Upper lobe of left lung (tissue), 6 donors: Measurements from ENCODE around the gene GMCL2. TPM values are rescaled to one million over a fixed set of nuclear protein-coding genes. Genes with fewer than 3 reads are reported as not detected.

Experiments used
- ATAC-seq, 2 donors: fragments of 200-7000 bp; cut with Tn5 transposase; one replicate each; pipeline ENCODE4 v1.9.1; 2022; ENCODE audit warnings: mild to moderate bottlenecking in 2 of 2, moderate library complexity in 2 of 2; ENCODE audit not compliant: low FRiP score in 2 of 2
- DNase-seq, 2 donors: peaks; one replicate each; pipeline ENCODE4 v3.0.0-alpha.2; 2019 to 2020
- H3K27ac ChIP-seq, 4 donors: fragments of 200-600 bp; sonication (generic); one replicate each; pipeline ENCODE4 v1.5.1; 2016 to 2019
- H3K27me3 ChIP-seq, 4 donors: fragments of 200-600 bp; sonication (generic); one replicate each; pipeline ENCODE4 v1.5.1; 2017 to 2019
- H3K36me3 ChIP-seq, 4 donors: fragments of 200-600 bp; sonication (generic); one replicate each; pipeline ENCODE4 v1.5.1; 2016 to 2019
- H3K4me1 ChIP-seq, 4 donors: fragments of 200-600 bp; sonication (generic); one replicate each; pipeline ENCODE4 v1.5.1; 2018 to 2019
- H3K4me3 ChIP-seq, 4 donors: fragments of 200-600 bp; sonication (generic); one replicate each; pipeline ENCODE4 v1.5.1; 2017 to 2019; ENCODE audit warnings: mild to moderate bottlenecking in 2 of 4, moderate library complexity in 1 of 4
- H3K9me3 ChIP-seq, 4 donors: fragments of 200-600 bp; sonication (generic); one replicate each; pipeline ENCODE4 v1.5.1; 2018 to 2019
- CTCF ChIP-seq, 6 experiments: fragments of 450-650 bp in 4 of 6; fragments of 200-600 bp in 2 of 6; sonication (generic) in 2 of 6; IDR thresholded peaks; one replicate each; pipeline ENCODE4 v1.5.1; 2016 to 2019; ENCODE audit warnings: antibody characterized with exemption in 6 of 6
- EP300 ChIP-seq, 4 donors: sonication (generic); formaldehyde crosslinking; IDR thresholded peaks; one replicate each; pipeline ENCODE4 v1.5.1; 2017; ENCODE audit warnings: antibody characterized with exemption in 4 of 4, control low read depth in 2 of 4
- POLR2A ChIP-seq, 4 donors: fragments of 450-650 bp; IDR thresholded peaks; one replicate each; pipeline ENCODE4 v1.5.1; 2016 to 2017; ENCODE audit warnings: antibody characterized with exemption in 4 of 4, mild to moderate bottlenecking in 2 of 4
- POLR2AphosphoS5 ChIP-seq, 2 donors: sonication (generic); formaldehyde crosslinking; IDR thresholded peaks; one replicate each; pipeline ENCODE4 v1.5.1; 2017; ENCODE audit warnings: antibody characterized with exemption in 2 of 2
- WGBS, 2 donors: methylation state at CpG; one replicate each; pipeline ENCODE4 v1.1.5; 2017 to 2018; 5-methylcytosine and 5-hydroxymethylcytosine counted together
- total RNA-seq, 6 donors: library from RNA; depleted of rRNA in 4 of 6; stranded (reverse); fragments of >200 nt in 4 of 6; gene quantifications; one replicate each; pipeline versions ENCODE4 v1.1.0 to v1.2.1, GENCODE V29; 2016 to 2021
- donor health status: DM: no; HTN: no; CAD: no; lungs with moderate emphysema.
- donor health status: DM: no; HTN: yes; CAD: no; lungs with severe emphysema.

The GMCL2 gene
- total RNA-seq, 6 donors from 2014 or later: not detected

GRCh38 chr5:178234750-178235587 is 47.8 kb upstream of the GMCL2 start:
- Histone ChIP-seq H3K9me3 (no peaks in the 10 kb centered on the region), H3K36me3 (peaks cover 0 to 10% (median 5%) of the 10 kb centered on the region in 4 donors), H3K4me3 (no peak overlapping the region), H3K27ac (peak overlapping the region in 2 of 4 donors; percentile 48 to 54), H3K27me3 (no peaks in the 10 kb centered on the region), H3K4me1 (peaks cover 50 to 86% (median 67%) of the 10 kb centered on the region in 4 donors)
- ATAC-seq (no peak), DNase-seq (peak in 1 of 2 donors; percentile 74)
- WGBS, 2 donors: 27 to 54% methylated on average over 6 to 12 of the region's 12 CpGs
- TF ChIP-seq POLR2A (IDR thresholded peaks at IDR 0.05): no peak
- TF ChIP-seq EP300 (IDR thresholded peaks at IDR 0.05): no peak
- TF ChIP-seq CTCF (IDR thresholded peaks at IDR 0.05): peak; percentile 37 to 69 (median 58)
- TF ChIP-seq POLR2AphosphoS5 (IDR thresholded peaks at IDR 0.05): no peak

GRCh38 chr5:178234121-178234749 is 47.1 kb upstream of the GMCL2 start:
- no peak for ATAC-seq
- H3K27me3 ChIP-seq: no peaks in the 10 kb centered on the region
- peaks cover 0 to 17% (median 11%) of the 10 kb centered on the region in 4 donors for H3K36me3 ChIP-seq
- H3K27ac ChIP-seq: no peak overlapping the region
- TF ChIP-seq CTCF (IDR thresholded peaks at IDR 0.05): no peak
- no peak for TF ChIP-seq POLR2A (IDR thresholded peaks at IDR 0.05)
- no peak for TF ChIP-seq POLR2AphosphoS5 (IDR thresholded peaks at IDR 0.05)
- TF ChIP-seq EP300 (IDR thresholded peaks at IDR 0.05): no peak
- no peak for DNase-seq
- WGBS, 2 donors: 80 to 81% methylated on average over 6 to 7 of the region's 7 CpGs
- no peaks in the 10 kb centered on the region for H3K9me3 ChIP-seq
- no peak overlapping the region for H3K4me3 ChIP-seq
- H3K4me1 ChIP-seq: peaks cover 48 to 88% (median 66%) of the 10 kb centered on the region in 4 donors

DNA sequence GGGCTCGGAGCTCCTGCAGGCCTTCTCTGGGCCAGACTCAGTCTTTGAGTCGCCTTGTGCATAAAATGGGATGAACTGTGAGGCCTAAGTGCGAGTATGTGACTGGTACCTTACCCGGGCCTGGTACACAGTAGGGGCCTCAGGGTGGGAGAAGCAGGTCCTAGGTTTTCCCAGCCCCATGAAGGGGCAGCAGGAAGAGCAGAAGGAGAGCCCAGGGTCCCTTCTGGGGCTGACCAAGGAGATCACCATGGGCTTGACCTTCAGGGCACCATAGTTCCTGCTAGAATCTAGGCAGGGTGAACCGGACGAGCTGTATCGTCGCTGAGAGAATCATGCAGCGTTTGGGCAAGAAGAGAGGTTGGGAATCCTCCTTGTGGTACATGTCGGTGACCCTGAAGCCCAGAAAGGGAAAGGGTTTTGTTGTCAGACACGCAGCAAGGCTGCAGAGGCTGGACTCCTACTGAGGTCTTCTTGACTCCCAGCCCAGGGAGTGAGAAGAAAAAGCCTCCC is 45.8 kb upstream of the GMCL2 start:
- Histone ChIP-seq H3K27me3 (no peaks in the 10 kb centered on the region), H3K4me3 (peak overlapping the region; percentile 67 to 93 (median 80)), H3K9me3 (no peaks in the 10 kb centered on the region), H3K4me1 (peaks cover 36 to 76% (median 54%) of the 10 kb centered on the region in 4 donors), H3K36me3 (peaks cover 0 to 30% (median 22%) of the 10 kb centered on the region in 4 donors), H3K27ac (peak overlapping the region; percentile 95 to 99 (median 96))
- DNase-seq (no peak), ATAC-seq (no peak)
- WGBS, 2 donors: 67 to 84% methylated on average over 9 to 11 of the region's 11 CpGs
- TF ChIP-seq CTCF (IDR thresholded peaks at IDR 0.05): no peak
- TF ChIP-seq EP300 (IDR thresholded peaks at IDR 0.05): no peak
- TF ChIP-seq POLR2AphosphoS5 (IDR thresholded peaks at IDR 0.05): no peak
- TF ChIP-seq POLR2A (IDR thresholded peaks at IDR 0.05): no peak

- H3K27me3 ChIP-seq: no peaks in the 10 kb centered on the region
Measured at GRCh38 chr5:178232124-178232919, 45.2 kb upstream of the GMCL2 start, which contains the start of gene PHYKPL. TSS of gene PHYKPL (minus strand) at chr5:178232802. CDS start at chr5:178232550, 252 bp downstream.

More at GRCh38 chr5:178232124-178232919, 45.2 kb upstream of the GMCL2 start, which contains the start of gene PHYKPL:
- Histone ChIP-seq H3K9me3 (no peaks in the 10 kb centered on the region), H3K36me3 (peaks cover 0 to 36% (median 28%) of the 10 kb centered on the region in 4 donors), H3K27ac (peak within 1 kb of the TSS; percentile 95 to 99 (median 96)), H3K4me3 (peak within 1 kb of the TSS; percentile 67 to 93 (median 80)), H3K4me1 (peaks cover 29 to 69% (median 48%) of the 10 kb centered on the region in 4 donors)
- ATAC-seq: peak; percentile 66 to 87
- peak in 1 of 6 experiments; percentile 7 for TF ChIP-seq CTCF (IDR thresholded peaks at IDR 0.05)
- peak; percentile 34 to 66 for TF ChIP-seq POLR2AphosphoS5 (IDR thresholded peaks at IDR 0.05)
- TF ChIP-seq POLR2A (IDR thresholded peaks at IDR 0.05): peak in 2 of 4 donors; percentile 66 to 69
- TF ChIP-seq EP300 (IDR thresholded peaks at IDR 0.05): peak in 1 of 4 donors; percentile 8
- 0% methylated on average over 3 to 24 of the region's 102 CpGs for WGBS, 2 donors
- DNase-seq: peak; percentile 72 to 96
